Fibroblast of lung (primary cell): ENCODE results near the gene CHMP6.

ENCODE experiments used
- CTCF ChIP-seq, 2 donors: IDR thresholded peaks in 1 of 2; conservative IDR thresholded peaks in 1 of 2; 1 replicate in 1 of 2; 2 replicates in 1 of 2; pipeline ENCODE4 v1.5.1; 2011 to 2012; ENCODE audit warnings: low read length in 2 of 2, control low read depth in 1 of 2, inconsistent platforms in 1 of 2, low read depth in 1 of 2, mild to moderate bottlenecking in 1 of 2
- EZH2 ChIP-seq: IDR thresholded peaks from 2 replicates; pipeline ENCODE4 v1.5.1; 2012; ENCODE audit warnings: low read length, control low read depth, mild to moderate bottlenecking; ENCODE audit errors: missing control alignments

GRCh38 chr17:81040791-81041337, 49.2 kb downstream of the CHMP6 start:
- TF ChIP-seq EZH2 = no peak
- TF ChIP-seq CTCF (conservative IDR thresholded peaks at IDR 0.05 in 1 of 2, IDR thresholded peaks at IDR 0.05 in 1 of 2; ENCODE audit: low read depth in 1 of 2, low read length in 2 of 2) = peak; percentile 22 to 43
